Activated T-helper 17 cell treated with anti-CD3 and anti-CD28 coated beads, Interleukin-2, amount 50 U/mL, for 72 hours (primary cell): Measurements from ENCODE around the gene SKAP1. TPM values are rescaled to one million over a fixed set of nuclear protein-coding genes. Genes with fewer than 3 reads are reported as not detected.

Experiments used
- ATAC-seq: fragments of 150-1000 bp; cut with Tn5 transposase; replicated peaks from 2 replicates; pipeline ENCODE4 v1.10.0; 2021; ENCODE audit warnings: mild to moderate bottlenecking, moderate library complexity
- H3K27ac Mint-ChIP-seq: one replicate; pipeline ENCODE4 v1.8.0; 2022; ENCODE audit warnings: mixed read lengths
- H3K27me3 Mint-ChIP-seq: one replicate; pipeline ENCODE4 v1.8.0; 2022; ENCODE audit warnings: mixed read lengths
- H3K36me3 Mint-ChIP-seq: one replicate; pipeline ENCODE4 v1.8.0; 2022; ENCODE audit warnings: low read depth, mild to moderate bottlenecking, mixed read lengths
- H3K4me1 Mint-ChIP-seq: one replicate; pipeline ENCODE4 v1.8.0; 2022; ENCODE audit warnings: mixed read lengths
- H3K4me3 Mint-ChIP-seq: one replicate; pipeline ENCODE4 v1.8.0; 2022; ENCODE audit warnings: mild to moderate bottlenecking, mixed read lengths
- H3K9me3 Mint-ChIP-seq: one replicate; pipeline ENCODE4 v1.8.0; 2022; ENCODE audit warnings: mixed read lengths
- total RNA-seq, 2 donors: library from RNA; stranded (reverse); gene quantifications; one replicate each; pipeline ENCODE4 v1.2.3, GENCODE V29; 2022

Gene SKAP1
- total RNA-seq, 2 donors from 2014 or later, result 71.4 to 103 TPM

- Mint-ChIP-seq H3K4me3 (no peak overlapping the region), H3K9me3 (no peaks in the 10 kb centered on the region), H3K36me3 (peaks cover 87% of the 10 kb centered on the region), H3K27ac (no peak overlapping the region), H3K4me1 (no peaks in the 10 kb centered on the region), H3K27me3 (no peaks in the 10 kb centered on the region)
- no peak for ATAC-seq
These were observed 277.7 kb downstream of the SKAP1 start for GRCh38 chr17:48152289-48152688.

- H3K27ac Mint-ChIP-seq, result no peak overlapping the region
- H3K4me3 Mint-ChIP-seq, result no peak overlapping the region
- H3K27me3 Mint-ChIP-seq, result no peaks in the 10 kb centered on the region
- peaks cover 85% of the 10 kb centered on the region for H3K36me3 Mint-ChIP-seq
- no peaks in the 10 kb centered on the region for H3K9me3 Mint-ChIP-seq
- no peaks in the 10 kb centered on the region for H3K4me1 Mint-ChIP-seq
- no peak for ATAC-seq
These were observed 278.8 kb downstream of the SKAP1 start for GRCh38 chr17:48151220-48151619.

DNA sequence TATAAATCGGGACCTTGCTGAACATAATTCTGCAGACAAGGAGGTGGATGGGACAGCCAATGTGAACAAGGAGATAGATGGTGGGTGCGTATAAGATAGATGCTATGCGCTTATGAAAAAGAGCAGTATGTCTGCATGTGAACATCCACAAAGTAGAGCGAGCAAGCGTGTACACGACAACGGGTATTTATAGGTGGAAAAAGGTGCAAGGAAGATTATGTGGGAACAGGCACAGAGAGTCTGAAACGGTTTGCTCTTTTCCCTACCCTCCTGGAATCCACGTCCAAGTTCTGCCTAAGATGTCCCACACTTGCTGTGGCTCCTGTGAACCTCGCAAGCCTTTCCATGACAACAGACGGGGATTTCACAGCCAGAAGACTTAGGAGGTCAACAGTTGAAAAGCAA lies 279.4 kb downstream of the SKAP1 start:
- no peaks in the 10 kb centered on the region for H3K4me1 Mint-ChIP-seq
- H3K27ac Mint-ChIP-seq, result no peak overlapping the region
- H3K9me3 Mint-ChIP-seq, result no peaks in the 10 kb centered on the region
- H3K4me3 Mint-ChIP-seq, result no peak overlapping the region
- no peaks in the 10 kb centered on the region for H3K27me3 Mint-ChIP-seq
- H3K36me3 Mint-ChIP-seq, result peaks cover 85% of the 10 kb centered on the region
- ATAC-seq, result no peak

DNA sequence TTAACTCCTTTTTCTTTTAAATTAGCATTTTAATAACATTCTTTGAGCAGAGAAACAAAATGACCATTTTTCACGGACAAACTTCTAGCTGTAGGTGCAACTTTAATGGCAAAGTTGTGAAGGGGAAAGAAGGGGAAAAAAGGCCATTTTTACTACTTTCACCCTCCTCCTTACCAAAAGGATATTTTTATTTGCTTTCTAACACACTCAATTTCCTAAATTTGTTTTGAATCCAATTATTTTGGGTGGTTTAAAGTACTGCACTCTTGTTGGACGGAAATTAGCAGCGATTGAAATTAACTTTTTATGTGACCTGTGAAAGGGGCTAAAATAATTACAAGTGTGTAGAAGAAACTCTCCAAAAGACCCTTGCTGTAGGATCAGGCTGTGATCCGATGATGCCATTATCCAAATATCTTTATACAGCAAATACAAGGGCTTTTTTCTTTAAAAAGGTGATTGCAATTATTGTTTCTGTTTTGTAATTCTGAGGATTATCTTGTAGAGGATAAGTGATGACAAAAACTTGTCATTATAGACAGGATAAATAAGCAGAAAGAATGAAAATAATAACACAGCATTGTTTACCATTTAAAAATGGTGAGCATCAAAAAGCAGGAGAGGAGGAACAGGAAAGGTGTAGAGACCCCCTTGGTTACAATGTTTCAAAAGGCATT lies 280.1 kb downstream of the SKAP1 start:
- no peak for ATAC-seq
- H3K36me3 Mint-ChIP-seq, result peaks cover 88% of the 10 kb centered on the region
- no peaks in the 10 kb centered on the region for H3K27me3 Mint-ChIP-seq
- no peaks in the 10 kb centered on the region for H3K4me1 Mint-ChIP-seq
- H3K9me3 Mint-ChIP-seq, result no peaks in the 10 kb centered on the region
- H3K4me3 Mint-ChIP-seq, result no peak overlapping the region
- H3K27ac Mint-ChIP-seq, result no peak overlapping the region

DNA sequence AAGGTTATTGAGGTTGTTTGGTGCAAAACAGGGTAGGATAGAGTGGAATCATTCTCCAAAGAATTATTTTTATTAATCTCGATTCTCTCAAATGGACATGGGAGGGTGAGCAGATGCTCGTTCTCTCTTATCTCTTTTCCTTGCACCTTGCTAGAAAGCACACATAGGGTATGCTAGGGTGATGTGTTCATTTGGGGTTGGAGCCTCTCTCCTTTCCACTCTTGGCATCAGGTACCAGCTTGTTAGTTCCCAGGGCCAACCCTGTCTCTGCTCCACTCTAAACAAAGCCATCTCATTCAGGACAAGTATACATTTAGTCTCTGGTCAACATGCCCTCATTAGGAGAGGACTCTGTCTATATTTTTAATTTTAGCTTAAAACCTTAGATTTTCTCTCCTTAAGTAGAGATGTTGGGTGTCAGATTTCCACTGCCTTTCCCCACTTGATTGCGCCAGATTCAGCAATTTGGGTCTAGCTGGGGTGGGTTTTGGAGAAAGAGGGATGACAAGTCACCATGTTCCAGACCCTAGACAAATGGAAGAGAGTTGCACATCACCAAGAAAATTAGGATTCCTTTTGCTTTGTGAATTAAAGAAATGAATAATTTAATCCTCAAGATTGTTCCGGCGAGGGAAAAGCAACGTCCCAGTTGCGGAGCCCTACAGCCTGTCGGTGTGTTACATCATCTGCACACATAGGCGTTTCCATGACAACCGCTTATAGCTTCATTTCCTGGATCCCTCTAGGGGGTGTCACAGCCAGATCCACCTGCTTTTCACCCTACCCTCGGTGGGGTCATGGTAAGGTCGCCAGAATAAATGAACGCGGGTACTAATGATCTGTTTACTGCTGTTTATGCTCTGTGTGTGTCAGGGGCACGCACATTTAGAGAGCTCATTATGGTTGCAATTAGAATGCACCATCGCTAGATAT lies 280.9 kb downstream of the SKAP1 start:
- Mint-ChIP-seq H3K36me3 (peaks cover 85% of the 10 kb centered on the region), H3K4me3 (no peak overlapping the region), H3K4me1 (no peaks in the 10 kb centered on the region), H3K27ac (no peak overlapping the region), H3K9me3 (no peaks in the 10 kb centered on the region), H3K27me3 (no peaks in the 10 kb centered on the region)
- no peak for ATAC-seq

DNA sequence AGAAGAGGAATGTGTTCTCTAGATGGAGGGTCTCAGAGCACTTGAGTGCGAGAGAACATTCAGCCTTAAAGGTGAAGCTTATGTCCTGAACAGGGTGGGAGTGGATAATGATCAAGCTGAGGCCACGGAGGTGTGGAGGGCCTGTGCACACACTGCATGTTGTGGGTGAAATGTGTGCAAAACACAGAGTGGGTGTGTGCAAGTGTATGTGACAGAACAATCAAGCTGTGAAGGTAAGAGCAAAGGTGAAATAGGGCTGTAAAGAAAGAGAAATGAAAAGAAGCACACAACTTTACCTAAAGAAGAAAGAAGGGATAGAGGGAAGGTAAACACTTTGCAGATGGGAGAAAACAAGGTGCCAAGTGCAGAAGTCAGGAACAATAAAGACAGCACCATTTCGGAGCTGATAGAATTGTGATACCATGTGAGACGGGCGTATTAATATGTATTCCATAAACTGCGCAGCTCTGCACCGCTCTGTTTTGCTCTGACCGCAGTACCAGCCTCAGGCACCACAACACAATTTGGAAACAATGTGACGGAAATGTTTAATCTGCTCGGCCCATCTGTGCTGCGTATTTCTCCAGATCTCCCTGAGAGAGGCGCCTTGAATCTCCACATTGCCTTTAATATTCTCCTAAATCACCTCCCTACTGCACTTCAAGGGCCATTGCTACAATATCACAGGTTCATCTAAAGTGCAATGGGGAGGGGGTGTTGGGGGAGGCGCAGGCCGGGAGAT lies 281.8 kb downstream of the SKAP1 start:
- no peaks in the 10 kb centered on the region for H3K27me3 Mint-ChIP-seq

DNA sequence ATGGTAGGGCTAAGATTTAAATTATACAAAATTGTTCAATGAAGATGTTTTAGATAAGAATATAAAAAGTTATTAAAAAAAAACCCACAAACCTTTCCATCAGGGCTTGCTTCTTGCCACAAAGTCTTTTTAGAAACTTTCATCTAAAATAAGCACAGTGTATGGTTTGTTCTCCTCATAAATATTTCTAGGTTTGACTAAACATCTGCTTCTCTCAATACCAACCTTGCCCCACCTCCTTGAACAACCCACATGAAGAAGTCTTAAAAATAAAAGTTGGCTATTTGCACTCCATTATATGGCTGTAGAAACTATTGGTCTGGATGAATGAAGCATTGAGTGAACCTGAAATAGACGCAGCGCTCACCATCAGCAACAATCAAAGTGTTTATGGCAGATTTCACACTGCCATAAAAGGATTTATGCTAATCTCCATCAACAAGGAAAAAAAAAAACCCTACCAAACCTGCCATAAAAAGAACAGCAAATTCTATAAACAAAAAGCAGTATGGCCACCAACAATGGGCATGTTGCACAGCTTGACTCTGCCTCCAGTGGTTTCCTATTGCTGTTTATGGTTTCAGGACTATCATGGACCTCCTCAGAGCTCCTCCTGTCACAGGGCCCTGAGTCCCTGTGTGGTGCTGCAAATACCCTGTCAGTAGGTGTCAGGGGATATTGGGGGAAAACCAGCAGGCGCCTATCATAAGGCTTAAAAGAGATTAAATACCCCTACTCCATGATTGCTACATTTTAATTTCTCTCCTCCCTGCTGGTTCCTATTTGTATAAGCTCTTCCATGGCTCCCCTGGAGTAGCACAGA lies 284.8 kb downstream of the SKAP1 start:
- Mint-ChIP-seq H3K9me3 (no peaks in the 10 kb centered on the region), H3K27ac (no peak overlapping the region), H3K36me3 (peaks cover 82% of the 10 kb centered on the region), H3K4me3 (no peak overlapping the region), H3K27me3 (no peaks in the 10 kb centered on the region), H3K4me1 (peaks cover 3% of the 10 kb centered on the region)
- ATAC-seq, result no peak

More for the DNA sequence above, 281.8 kb downstream of the SKAP1 start:
- no peaks in the 10 kb centered on the region for H3K4me1 Mint-ChIP-seq
- no peak for ATAC-seq
- no peak overlapping the region for H3K27ac Mint-ChIP-seq
- H3K4me3 Mint-ChIP-seq, result no peak overlapping the region
- no peaks in the 10 kb centered on the region for H3K9me3 Mint-ChIP-seq
- peaks cover 84% of the 10 kb centered on the region for H3K36me3 Mint-ChIP-seq

DNA sequence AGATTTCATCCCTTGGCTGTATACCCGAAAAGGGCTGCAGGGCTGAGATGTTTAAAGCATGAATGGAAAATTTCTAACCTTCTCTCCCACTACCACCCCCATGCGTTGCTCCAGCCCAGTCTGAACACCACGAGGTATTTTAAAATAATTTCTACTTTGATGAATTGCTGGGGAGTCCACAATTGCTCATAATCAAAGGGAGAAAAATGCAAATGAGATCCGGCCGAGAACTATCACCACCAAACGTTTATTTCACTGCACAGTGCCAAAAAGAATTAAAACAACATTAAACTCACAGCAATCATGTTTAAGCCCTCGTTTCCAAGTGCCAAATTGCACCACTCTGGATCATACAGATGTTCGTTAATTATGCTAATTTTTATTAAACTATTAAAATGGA lies 285.8 kb downstream of the SKAP1 start:
- H3K36me3 Mint-ChIP-seq, result peaks cover 85% of the 10 kb centered on the region

GRCh38 chr17:48143629-48144028 lies 286.4 kb downstream of the SKAP1 start:
- Mint-ChIP-seq H3K4me3 (no peak overlapping the region), H3K27ac (no peak overlapping the region), H3K36me3 (peaks cover 81% of the 10 kb centered on the region), H3K27me3 (no peaks in the 10 kb centered on the region), H3K4me1 (peaks cover 6% of the 10 kb centered on the region), H3K9me3 (no peaks in the 10 kb centered on the region)
- ATAC-seq, result no peak

More for the DNA sequence above, 285.8 kb downstream of the SKAP1 start:
- H3K4me1 Mint-ChIP-seq, result peaks cover 6% of the 10 kb centered on the region
- no peak overlapping the region for H3K4me3 Mint-ChIP-seq
- H3K27ac Mint-ChIP-seq, result no peak overlapping the region
- no peaks in the 10 kb centered on the region for H3K27me3 Mint-ChIP-seq
- no peak for ATAC-seq
- no peaks in the 10 kb centered on the region for H3K9me3 Mint-ChIP-seq

DNA sequence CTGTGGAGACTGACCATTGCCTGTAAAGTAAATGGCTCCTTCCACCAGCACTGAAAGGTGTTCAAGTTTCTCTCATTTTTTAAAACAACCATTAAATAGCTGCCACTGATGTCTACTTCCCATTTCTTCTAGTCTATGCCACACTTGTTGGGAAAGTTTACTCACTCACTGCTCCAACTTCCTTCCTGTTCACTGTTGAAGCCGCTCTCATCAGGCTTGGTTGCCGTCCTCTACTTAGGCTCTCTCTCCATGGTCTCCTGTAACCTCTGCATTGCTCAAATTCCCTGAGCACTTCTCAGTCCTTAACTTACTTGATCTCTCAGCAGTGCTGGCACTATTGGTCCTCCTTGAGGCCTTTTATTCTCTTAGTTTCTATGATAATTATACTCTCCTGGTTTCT lies 290.1 kb downstream of the SKAP1 start:
- Mint-ChIP-seq H3K36me3 (peaks cover 75% of the 10 kb centered on the region), H3K27ac (peak overlapping the region; percentile 77), H3K4me1 (peaks cover 6% of the 10 kb centered on the region), H3K4me3 (no peak overlapping the region), H3K27me3 (no peaks in the 10 kb centered on the region), H3K9me3 (no peaks in the 10 kb centered on the region)
- ATAC-seq, result no peak

- H3K9me3 Mint-ChIP-seq, result no peaks in the 10 kb centered on the region
- peak overlapping the region; percentile 2 for H3K27ac Mint-ChIP-seq
- ATAC-seq, result no peak
- H3K36me3 Mint-ChIP-seq, result peaks cover 74% of the 10 kb centered on the region
- H3K4me1 Mint-ChIP-seq, result peaks cover 6% of the 10 kb centered on the region
- H3K27me3 Mint-ChIP-seq, result no peaks in the 10 kb centered on the region
- H3K4me3 Mint-ChIP-seq, result no peak overlapping the region
These were observed 292.4 kb downstream of the SKAP1 start for GRCh38 chr17:48137656-48138055.

GRCh38 chr17:48134912-48135480 lies 295.0 kb downstream of the SKAP1 start:
- no peak overlapping the region for H3K4me3 Mint-ChIP-seq
- no peaks in the 10 kb centered on the region for H3K27me3 Mint-ChIP-seq
- H3K4me1 Mint-ChIP-seq, result peaks cover under 1% of the 10 kb centered on the region
- peak overlapping the region; percentile 41 for H3K27ac Mint-ChIP-seq
- H3K36me3 Mint-ChIP-seq, result peaks cover 72% of the 10 kb centered on the region
- ATAC-seq, result no peak
- no peaks in the 10 kb centered on the region for H3K9me3 Mint-ChIP-seq

GRCh38 chr17:48132385-48132784 lies 297.6 kb downstream of the SKAP1 start:
- H3K27me3 Mint-ChIP-seq, result no peaks in the 10 kb centered on the region
- no peaks in the 10 kb centered on the region for H3K4me1 Mint-ChIP-seq
- ATAC-seq, result no peak
- peaks cover 57% of the 10 kb centered on the region for H3K36me3 Mint-ChIP-seq
- no peak overlapping the region for H3K27ac Mint-ChIP-seq
- H3K9me3 Mint-ChIP-seq, result no peaks in the 10 kb centered on the region
- H3K4me3 Mint-ChIP-seq, result no peak overlapping the region
